ENCODE results near the gene PLEKHH2.
"Not testable (repeated sequence)": the region's sequence is repeated elsewhere in the genome, so short reads cannot be mapped to it uniquely, and the experiment has no call there.

PLEKHH2 gene

DNA sequence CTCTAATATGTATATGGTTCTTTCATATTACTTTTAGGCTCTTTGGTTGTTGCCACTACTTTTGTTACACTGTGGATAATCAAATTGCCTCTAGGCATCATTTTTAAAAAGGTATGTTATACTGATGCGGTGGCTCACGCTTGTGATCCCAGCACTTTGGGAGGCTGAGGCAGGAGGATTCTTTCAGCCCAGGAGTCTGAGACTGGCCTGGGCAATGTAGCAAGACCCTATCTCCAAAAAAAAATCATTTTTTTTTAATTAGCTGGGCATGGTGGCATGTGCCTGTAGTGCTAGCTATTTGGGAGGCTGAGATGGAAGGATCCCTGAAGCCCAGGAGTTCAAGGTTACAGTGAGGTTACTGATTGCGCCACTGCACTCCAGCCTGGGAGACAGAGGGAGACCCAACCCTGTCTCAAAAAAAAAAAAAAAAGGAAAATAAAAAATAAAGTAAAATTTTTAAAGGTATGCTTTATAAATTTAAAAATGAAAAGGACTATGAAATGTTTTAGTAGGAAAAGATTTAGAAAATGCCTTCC is 88.7 kb downstream of the PLEKHH2 start:
- Mint-ChIP-seq H3K4me1 (no peaks in the 10 kb centered on the region), H3K9me3 (no peaks in the 10 kb centered on the region), H3K36me3 (no peaks in the 10 kb centered on the region), H3K4me3 (no peak overlapping the region), H3K27ac (no peak overlapping the region), H3K27me3 (no peaks in the 10 kb centered on the region)

DNA sequence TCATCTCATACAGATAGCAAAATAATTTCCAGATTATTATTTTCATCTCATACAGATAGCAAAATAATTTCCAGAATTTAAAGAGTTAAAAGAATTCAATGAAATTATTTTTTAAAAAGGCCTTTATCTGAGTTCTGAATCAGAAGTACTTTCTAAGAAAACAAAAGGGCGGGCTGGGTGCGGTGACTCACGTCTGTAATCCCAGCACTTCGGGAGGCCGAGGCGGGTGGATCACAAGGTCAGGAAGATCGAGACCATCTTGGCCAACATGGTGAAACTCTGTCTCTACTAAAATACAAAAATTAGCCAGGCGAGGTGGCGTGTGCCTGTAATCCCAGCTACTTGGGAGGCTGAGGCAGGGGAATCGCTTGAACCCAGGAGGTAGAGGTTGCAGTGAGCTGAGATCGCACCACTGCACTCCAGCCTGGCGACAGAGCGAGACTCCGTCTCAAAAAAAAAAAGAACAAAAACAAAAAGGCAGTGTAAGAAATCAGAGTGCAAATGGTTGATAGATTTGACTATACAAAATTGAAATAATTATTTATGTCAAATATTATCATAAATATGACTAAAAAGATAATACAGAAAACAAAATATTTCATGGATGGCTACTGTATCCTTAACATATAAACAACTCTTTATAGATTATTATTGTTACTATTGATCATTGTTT is 90.0 kb downstream of the PLEKHH2 start:
- not testable (repeated sequence) for H3K27ac Mint-ChIP-seq, H3K4me1 Mint-ChIP-seq, H3K9me3 Mint-ChIP-seq, H3K36me3 Mint-ChIP-seq, H3K27me3 Mint-ChIP-seq, H3K4me3 Mint-ChIP-seq

DNA sequence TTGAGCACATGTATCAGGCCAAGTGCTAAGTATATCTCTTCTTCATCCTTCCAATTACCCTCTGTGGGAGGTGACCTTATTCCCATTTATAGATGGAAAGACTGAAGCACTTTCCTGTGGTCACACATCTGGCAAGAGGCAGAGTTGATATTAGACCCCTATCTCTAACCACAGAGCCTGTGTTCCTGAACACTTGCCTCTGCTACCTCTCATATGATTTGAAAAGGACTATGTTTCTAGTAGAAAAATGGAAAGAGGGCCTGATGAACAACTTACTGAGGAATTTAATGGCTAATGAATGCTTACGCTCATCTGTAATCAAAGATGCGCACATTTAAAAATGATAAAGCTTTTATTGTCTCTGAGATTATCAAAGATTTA is 90.6 kb downstream of the PLEKHH2 start:
- Mint-ChIP-seq H3K36me3 (peaks cover 4% of the 10 kb centered on the region), H3K4me1 (no peaks in the 10 kb centered on the region), H3K4me3 (no peak overlapping the region), H3K9me3 (no peaks in the 10 kb centered on the region), H3K27ac (no peak overlapping the region), H3K27me3 (no peaks in the 10 kb centered on the region)

DNA sequence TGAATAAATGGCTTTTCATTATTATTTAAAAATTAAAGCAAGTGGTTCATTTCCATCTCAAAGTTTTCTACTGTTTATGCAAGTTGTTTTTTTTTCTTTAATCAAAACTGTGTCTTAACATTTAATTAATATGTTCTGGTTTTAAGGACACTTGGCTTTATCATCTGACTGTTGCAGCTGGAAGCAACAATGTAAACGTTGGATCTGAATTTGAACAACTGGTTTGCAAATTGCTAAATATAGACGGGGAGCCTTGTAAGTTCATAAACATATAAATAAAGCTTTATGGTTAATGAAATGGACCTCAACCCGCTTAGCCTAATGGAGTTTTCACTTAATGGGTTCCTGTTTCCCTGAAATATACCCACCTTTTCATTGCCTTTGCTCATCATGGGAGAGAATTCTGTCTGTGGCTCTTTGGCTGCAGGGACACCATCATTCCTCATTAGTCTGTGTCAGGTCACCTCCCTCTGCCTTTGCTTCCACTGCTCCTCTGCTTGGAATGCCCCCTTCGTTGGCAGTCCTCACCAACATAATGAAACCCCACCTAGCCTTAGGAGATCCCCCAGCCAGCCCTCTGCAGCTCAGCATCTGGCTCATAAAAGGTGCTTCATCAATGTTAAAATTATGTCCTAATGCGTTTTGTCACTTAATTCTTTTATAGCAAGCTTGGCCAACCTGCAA is 92.6 kb downstream of the PLEKHH2 start:
- Mint-ChIP-seq H3K9me3 (no peaks in the 10 kb centered on the region), H3K27me3 (no peaks in the 10 kb centered on the region), H3K27ac (no peak overlapping the region), H3K4me1 (no peaks in the 10 kb centered on the region), H3K4me3 (no peak overlapping the region), H3K36me3 (peaks cover 4% of the 10 kb centered on the region)

DNA sequence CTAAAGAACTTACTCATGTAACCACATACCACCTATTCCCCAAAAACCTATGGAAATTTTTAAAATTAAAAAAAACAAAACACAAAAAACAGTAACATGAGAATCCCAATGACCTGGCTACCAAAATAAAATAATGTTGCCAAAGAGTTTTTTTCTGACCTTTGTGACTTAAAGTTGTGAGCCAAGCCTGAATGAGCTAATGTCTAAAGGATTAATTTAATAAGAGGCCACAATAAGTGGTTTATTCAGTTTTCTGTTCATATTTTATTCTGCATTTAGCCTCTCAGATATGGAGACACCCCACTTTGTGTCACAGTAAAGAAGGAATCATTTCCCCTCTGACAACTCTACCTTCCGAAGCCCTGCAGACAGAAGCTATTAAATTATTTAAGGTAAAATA is 94.2 kb downstream of the PLEKHH2 start:
- Mint-ChIP-seq H3K36me3 (peaks cover 4% of the 10 kb centered on the region), H3K27ac (no peak overlapping the region), H3K27me3 (no peaks in the 10 kb centered on the region), H3K4me1 (no peaks in the 10 kb centered on the region), H3K9me3 (no peaks in the 10 kb centered on the region), H3K4me3 (no peak overlapping the region)

DNA sequence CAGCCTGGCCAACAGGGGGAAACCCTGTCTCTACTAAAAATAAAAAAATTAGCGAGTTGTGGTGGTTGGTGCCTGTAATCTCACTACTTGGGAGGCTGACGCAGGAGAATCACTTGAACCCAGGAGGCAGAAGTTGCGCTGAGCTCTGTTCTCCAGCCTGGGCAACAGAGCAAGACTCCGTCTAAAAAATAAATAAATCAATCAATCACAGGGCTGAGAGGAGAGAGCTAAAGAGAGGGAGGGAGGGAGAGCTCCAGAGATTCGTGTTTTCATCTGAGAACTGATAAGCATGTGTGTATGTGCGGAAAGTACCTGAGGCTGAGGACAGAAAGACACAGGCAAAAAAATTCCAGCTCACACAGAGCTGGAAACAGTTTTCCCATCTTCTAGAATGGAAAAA is 99.6 kb downstream of the PLEKHH2 start:
- H3K27ac Mint-ChIP-seq, result no peak overlapping the region
- no peak overlapping the region for H3K4me3 Mint-ChIP-seq
- no peaks in the 10 kb centered on the region for H3K4me1 Mint-ChIP-seq
- H3K36me3 Mint-ChIP-seq, result peaks cover 4% of the 10 kb centered on the region
- no peaks in the 10 kb centered on the region for H3K27me3 Mint-ChIP-seq
- H3K9me3 Mint-ChIP-seq, result no peaks in the 10 kb centered on the region

DNA sequence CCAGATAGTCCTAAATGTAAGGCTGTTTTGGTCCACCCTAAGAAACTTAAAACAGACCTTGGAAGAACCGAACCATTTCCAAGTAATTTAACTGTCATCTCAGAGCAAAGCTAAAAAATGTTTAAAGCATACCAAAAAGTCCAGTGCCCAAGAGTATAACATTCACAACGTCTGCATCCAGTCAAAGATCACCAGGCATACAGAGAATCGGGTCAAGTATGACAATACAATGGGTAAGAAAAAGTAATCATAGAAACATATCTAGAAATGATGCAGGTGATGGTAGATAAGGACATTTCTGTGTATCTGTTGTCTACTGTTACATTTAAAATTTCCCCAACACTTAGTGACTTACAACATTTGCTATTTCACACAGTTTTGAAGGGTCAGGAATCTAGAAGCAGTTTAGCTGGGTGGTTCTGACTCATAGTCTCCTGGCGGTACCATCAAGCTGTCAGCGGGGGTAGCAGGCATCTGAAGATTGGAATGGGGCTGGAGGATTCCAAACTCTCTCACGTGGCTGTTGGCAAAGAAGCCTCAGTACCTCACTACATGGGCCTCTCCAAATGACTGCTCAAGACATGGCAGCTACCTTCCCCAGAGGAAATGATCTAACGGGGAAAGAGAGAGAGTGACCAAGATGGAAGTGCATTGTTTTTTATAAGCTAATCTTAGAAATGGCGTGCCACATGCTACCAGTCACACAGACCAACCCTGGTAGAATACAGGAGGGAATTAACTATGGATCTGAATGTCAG is 100.2 kb downstream of the PLEKHH2 start:
- Mint-ChIP-seq H3K27me3 (no peaks in the 10 kb centered on the region), H3K4me3 (no peak overlapping the region), H3K36me3 (peaks cover 3% of the 10 kb centered on the region), H3K27ac (no peak overlapping the region), H3K4me1 (no peaks in the 10 kb centered on the region), H3K9me3 (no peaks in the 10 kb centered on the region)

DNA sequence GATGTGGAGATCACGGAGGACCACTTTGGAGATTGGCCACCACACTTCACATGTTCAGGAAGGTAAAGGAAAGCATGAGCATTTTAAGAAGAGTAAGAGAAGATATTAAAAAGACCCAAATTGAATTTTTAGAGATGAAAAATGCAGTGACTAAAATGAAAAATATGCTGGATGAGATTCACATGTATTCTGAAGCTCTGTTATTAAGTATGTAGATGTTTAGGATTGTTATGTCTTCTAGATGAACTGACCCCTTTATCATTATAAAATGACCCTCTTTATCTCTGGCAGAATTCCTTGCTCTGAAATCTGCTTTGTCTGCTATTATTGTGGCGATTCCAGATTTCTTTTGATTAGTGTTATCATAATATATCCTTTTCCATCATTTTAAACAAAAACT is 100.8 kb downstream of the PLEKHH2 start:
- Mint-ChIP-seq H3K4me3 (no peak overlapping the region), H3K4me1 (no peaks in the 10 kb centered on the region), H3K36me3 (no peaks in the 10 kb centered on the region), H3K27me3 (no peaks in the 10 kb centered on the region), H3K27ac (no peak overlapping the region), H3K9me3 (no peaks in the 10 kb centered on the region)

DNA sequence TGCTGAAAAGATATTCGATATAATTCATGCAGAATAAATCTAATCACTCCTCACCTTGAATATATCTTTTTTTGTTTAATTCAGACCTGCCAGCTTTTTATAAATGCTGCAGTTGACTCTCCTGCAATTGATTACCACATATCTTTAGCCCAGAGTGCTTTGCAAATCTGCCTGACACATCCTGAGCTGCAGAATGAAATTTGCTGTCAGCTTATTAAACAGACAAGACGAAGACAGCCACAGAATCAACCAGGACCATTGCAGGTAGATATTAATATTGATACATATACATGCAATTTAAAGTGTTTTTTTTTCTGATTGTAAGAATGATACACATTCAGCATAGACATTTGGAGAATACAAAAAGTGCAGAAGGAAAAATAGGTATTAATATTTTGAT is 101.2 kb downstream of the PLEKHH2 start:
- no peaks in the 10 kb centered on the region for H3K4me1 Mint-ChIP-seq
- no peaks in the 10 kb centered on the region for H3K36me3 Mint-ChIP-seq
- no peak overlapping the region for H3K4me3 Mint-ChIP-seq
- H3K27ac Mint-ChIP-seq, result no peak overlapping the region
- no peaks in the 10 kb centered on the region for H3K9me3 Mint-ChIP-seq
- no peaks in the 10 kb centered on the region for H3K27me3 Mint-ChIP-seq

DNA sequence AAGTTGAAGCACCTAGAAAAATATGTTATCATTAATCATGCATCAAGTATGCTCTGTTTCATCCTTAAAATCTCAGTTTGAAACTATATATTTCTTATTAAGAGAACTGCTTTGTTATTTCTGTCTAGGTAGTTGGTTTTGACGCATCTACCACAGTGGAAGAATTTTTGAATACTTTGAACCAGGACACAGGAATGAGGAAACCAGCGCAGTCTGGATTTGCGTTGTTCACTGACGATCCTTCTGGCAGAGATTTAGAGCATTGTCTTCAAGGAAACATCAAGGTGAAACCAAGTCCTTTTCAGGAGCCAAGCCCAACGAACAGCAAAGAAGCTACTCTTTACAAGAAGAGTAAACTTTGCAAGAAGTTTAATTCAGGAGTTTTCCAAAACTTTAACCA is 106.6 kb downstream of the PLEKHH2 start:
- H3K27me3 Mint-ChIP-seq, result no peaks in the 10 kb centered on the region
- no peaks in the 10 kb centered on the region for H3K9me3 Mint-ChIP-seq
- H3K4me3 Mint-ChIP-seq, result no peak overlapping the region
- no peaks in the 10 kb centered on the region for H3K36me3 Mint-ChIP-seq
- H3K27ac Mint-ChIP-seq, result no peak overlapping the region
- no peaks in the 10 kb centered on the region for H3K4me1 Mint-ChIP-seq

DNA sequence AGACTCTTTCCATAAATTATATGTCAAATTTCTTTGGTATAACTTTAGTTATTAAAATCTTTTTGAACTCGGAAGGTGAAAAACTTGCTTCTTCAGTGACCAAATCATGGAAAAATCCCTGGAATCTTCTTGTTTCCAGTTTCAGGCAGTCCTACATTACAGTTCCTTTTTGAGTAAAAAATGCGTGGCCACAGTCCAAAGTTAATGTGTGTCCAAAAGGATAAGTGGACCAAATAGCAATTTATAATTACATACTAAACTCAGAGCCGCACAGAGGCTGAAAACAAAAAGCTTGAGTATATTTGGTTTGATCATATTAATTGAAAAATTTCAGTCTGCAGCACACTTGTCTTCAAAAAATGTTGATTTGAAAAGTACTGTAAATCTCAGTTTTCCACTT is 108.4 kb downstream of the PLEKHH2 start:
- H3K4me1 Mint-ChIP-seq, result no peaks in the 10 kb centered on the region
- H3K4me3 Mint-ChIP-seq, result no peak overlapping the region
- H3K36me3 Mint-ChIP-seq, result no peaks in the 10 kb centered on the region
- H3K27me3 Mint-ChIP-seq, result no peaks in the 10 kb centered on the region
- no peak overlapping the region for H3K27ac Mint-ChIP-seq
- no peaks in the 10 kb centered on the region for H3K9me3 Mint-ChIP-seq

DNA sequence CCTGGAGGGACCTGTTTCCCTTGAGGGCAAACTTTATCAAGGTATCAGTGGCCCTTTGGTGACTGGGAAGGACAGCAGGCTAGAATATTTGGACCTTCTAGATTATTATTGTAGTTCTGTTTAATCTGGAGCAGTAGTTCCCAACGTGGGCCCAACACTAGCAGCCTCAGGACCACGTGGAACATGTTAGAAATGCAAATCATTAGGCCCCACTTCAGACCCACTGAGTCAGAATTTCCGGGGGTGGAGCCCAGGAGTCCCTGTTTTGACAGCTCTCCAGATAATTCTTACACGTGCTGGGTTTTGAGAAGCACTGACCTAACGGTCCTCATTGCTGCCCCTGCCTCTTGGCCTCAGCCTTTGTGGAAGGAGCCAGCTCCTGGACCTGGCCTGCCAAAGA is 111.3 kb downstream of the PLEKHH2 start:
- Mint-ChIP-seq H3K27me3 (no peaks in the 10 kb centered on the region), H3K9me3 (no peaks in the 10 kb centered on the region), H3K4me1 (no peaks in the 10 kb centered on the region), H3K27ac (no peak overlapping the region), H3K4me3 (no peak overlapping the region), H3K36me3 (no peaks in the 10 kb centered on the region)

DNA sequence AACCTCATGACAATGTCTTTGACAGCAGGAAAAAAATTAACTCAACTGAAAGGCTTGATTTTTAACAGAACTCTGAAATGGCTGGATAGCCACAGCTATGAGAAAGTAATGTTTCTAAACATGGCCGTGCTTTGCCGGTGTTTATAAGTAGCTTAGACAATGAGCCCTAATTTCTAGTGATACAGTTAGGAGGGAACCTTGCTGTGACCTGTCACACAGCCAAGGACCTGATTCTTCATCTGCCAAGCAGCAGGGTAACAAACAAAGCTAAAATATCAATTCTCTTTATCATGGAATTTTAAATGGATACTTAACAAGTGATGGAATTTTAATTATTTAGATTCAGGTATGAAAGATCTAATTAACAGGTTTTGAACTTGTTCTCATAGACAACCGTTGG is 112.5 kb downstream of the PLEKHH2 start:
- Mint-ChIP-seq H3K36me3 (no peaks in the 10 kb centered on the region), H3K27me3 (no peaks in the 10 kb centered on the region), H3K4me3 (no peak overlapping the region), H3K27ac (no peak overlapping the region), H3K9me3 (no peaks in the 10 kb centered on the region), H3K4me1 (no peaks in the 10 kb centered on the region)

DNA sequence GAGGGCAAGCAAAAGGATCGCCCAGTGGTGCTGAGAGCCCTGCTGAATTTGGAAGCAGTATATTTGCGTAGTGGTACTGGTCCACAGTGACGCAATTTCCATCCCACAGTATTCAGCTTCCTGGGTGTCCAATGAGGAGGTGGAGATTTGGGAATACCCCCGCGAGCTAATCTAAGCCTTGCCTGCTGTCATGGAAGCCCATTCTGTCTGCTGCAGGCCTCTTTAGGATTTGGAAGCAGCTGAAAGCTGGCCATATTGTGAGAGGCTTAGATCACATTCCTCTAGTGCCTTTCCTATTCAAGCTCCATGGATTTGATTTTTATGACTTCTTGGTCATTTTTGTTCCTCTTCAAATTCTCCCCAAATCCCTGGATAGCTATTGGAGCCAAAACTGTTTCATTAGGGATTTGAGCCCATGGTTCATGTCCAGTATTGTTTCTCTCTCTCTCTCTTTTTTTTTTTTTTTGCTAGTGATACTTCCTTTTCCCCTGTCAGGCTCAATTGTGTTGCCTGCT is 114.5 kb downstream of the PLEKHH2 start:
- Mint-ChIP-seq H3K4me1 (no peaks in the 10 kb centered on the region), H3K36me3 (no peaks in the 10 kb centered on the region), H3K27me3 (no peaks in the 10 kb centered on the region), H3K27ac (no peak overlapping the region), H3K4me3 (no peak overlapping the region), H3K9me3 (no peaks in the 10 kb centered on the region)

DNA sequence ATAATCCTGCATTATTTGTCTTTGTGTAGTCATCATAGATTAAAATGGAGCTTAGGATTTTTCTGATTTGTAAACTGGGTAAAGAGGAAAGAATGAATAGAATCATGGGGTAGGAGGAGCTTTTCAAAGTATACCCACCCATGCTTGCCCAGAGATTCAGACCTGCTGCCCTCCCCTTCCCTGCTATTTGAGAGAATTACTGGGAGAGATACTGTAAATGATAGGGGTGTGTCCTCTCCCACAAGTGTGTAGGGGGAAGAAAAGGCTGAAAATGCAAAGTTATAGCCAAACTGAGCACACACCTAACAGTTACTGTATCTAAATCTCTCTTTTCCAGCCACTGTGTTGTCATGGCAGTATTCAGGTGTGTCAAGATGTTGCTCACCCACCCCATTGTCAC is 115.2 kb downstream of the PLEKHH2 start:
- H3K27ac Mint-ChIP-seq, result no peak overlapping the region
- H3K4me3 Mint-ChIP-seq, result no peak overlapping the region
- peaks cover 1% of the 10 kb centered on the region for H3K27me3 Mint-ChIP-seq
- no peaks in the 10 kb centered on the region for H3K9me3 Mint-ChIP-seq
- H3K4me1 Mint-ChIP-seq, result no peaks in the 10 kb centered on the region
- H3K36me3 Mint-ChIP-seq, result no peaks in the 10 kb centered on the region

DNA sequence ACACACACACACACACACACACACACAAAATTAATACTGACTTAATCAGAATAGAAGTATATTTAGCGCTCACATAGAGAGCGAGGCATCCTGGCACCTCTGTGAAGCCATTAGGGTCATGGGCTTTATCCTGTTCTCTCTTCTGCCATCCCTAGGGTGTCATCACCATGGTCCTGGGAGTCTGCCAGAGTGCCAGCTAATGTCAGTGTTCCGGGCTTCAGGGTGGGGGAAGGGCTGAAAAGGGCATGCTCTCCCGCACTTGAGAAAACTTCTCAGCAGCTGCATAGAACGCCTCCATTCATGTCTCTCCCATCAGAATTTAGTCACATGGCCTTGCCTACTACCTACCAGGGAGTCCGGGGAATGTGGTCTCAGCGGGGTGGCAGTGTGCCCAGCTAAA is 117.1 kb downstream of the PLEKHH2 start:
- Mint-ChIP-seq H3K27ac (no peak overlapping the region), H3K9me3 (no peaks in the 10 kb centered on the region), H3K4me1 (no peaks in the 10 kb centered on the region), H3K36me3 (no peaks in the 10 kb centered on the region), H3K27me3 (peaks cover 1% of the 10 kb centered on the region), H3K4me3 (no peak overlapping the region)

All from activated naive CD4-positive, alpha-beta T cell treated with anti-CD3 and anti-CD28 coated beads, Interleukin-2, amount 50 U/mL, for 24 hours (primary cell).